Activated CD8-positive, alpha-beta memory T cell treated with anti-CD3 and anti-CD28 coated beads, Interleukin-2, amount 50 U/mL, for 1 hour (primary cell): ENCODE data around the gene EEF1AKMT1.
"Not testable (repeated sequence)": the region's sequence is repeated elsewhere in the genome, so short reads cannot be mapped to it uniquely, and the experiment has no call there.

Experiments
- DNase-seq: peaks from one replicate; pipeline ENCODE4 v3.0.0-alpha.2; 2020; ENCODE audit errors: extremely low read depth

EEF1AKMT1 gene

DNA sequence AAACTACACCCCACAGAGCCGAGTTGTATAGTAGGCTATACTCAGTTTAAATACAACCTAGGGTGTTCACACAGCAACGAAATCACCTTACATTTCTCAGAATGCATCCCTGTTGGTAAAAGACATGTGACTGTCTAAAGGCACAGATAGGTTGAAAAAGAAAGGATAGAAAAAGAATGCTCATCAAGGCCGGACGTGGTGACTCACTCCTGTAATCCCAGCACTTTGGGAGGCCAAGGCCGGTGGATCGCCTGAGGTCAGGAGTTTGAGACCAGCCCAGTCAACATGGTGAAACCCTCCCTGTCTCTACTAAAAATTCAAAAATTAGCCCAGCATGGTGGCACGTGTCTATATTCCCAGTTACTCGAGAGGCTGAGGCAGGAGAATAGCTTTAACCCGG is 74.0 kb downstream of the EEF1AKMT1 start:
- no peak for DNase-seq

DNA sequence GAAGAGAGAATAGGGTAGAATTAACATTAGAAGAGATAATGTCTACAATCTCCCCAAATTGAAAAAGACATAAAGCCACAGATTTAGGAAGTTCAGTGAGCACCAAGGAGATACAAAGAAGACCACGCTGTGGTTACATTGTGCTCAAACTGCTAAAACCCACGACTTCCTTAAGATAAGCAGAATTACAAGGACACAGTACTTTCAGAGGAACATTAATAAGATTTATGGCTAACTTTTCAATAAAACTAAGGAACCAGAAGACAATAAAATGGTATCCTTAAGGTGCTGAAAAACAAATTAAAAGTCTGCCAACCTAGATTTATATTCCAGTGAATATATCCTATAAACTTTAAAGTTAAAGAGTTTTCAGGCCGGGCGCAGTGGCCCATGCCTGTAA is 77.7 kb downstream of the EEF1AKMT1 start:
- DNase-seq = no peak

DNA sequence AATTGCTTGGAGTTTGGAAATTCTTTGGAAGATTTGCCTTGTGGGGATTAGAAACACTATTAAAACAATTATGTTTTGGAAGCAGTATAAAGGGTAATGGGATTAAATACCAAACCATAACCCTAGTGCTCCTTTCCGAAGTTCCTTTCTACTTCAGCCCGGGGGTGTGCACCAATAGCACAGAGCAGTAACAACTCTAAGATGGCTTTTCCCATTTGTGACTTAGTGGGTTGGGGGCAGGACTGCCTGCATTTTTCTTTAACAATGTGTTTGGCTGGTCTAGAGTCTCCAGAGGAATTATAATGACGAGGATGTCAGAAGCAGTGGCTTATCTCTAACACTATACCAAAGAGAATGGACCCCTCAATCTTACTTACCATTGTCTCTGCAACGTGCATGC is 82.1 kb downstream of the EEF1AKMT1 start:
- DNase-seq = no peak

DNA sequence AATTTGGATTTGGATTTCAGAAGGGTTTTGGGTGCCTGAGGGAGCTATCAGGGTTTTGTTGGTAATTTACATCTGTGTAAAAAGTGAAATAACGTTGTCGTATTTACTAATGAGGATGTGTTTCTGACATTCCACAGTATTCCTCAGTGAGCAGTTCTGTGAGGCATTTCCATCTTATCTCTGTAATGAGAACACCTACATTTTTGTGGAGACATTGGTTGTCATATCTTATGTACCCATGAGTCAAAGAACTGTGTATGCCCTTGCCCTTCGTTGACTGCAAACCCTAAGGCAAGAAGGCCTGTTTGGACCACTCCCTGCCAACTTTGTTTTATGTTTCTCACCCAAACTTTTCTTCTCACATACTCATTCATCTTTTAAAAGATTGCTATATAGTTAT is 84.5 kb downstream of the EEF1AKMT1 start:
- DNase-seq = no peak

DNA sequence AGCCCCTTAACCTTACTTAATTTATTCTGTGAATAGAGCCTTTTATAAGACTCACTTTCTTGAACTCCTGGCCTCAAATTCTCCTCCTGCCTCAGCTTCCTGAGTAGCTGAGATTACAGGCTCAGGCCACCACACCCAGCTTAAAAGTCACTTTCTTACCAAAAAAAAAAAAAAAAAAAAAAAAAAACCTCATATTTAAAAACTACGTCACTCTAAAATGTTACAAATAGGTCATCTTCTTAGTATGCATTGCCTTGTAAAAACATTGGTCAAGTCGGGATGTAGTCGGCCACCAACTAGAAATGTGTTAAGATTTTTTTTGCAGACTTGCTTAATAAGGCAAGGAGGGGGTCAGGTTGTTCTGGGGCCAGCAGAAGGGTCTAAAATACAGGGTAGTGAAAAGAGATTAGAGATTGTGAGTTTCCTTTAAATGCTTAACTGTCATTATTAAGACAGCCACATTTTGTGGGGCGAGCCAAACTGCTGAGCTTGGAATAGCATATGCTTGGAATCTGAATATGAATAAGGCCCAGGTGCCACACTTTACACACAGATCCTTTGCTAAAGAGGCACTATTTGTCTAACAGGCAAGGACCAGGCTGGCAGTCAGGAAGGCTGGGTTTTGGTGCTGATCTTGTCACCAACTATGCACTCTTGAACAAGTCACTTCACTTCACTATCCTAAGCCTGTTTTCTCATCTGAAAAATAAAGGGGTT is 86.7 kb downstream of the EEF1AKMT1 start:
- no peak for DNase-seq

DNA sequence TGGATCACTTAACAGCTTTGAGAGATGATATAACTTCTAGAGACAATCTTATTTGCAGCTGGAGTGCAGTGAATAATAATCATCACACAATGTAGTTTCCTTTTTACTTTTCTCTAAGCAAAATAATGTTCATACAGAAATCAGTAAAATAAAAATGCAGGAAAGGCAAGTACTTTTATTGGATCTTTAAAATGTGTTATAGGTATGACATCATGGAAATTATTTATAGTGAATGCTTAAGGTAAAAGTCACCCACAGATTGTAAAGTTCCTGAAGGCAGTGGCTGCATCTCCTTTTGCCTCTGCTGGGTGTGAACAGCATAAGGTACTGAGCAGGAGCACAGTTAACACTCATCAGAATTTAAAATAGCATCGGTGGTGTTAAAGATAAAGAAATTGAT is 87.6 kb downstream of the EEF1AKMT1 start:
- no peak for DNase-seq

DNA sequence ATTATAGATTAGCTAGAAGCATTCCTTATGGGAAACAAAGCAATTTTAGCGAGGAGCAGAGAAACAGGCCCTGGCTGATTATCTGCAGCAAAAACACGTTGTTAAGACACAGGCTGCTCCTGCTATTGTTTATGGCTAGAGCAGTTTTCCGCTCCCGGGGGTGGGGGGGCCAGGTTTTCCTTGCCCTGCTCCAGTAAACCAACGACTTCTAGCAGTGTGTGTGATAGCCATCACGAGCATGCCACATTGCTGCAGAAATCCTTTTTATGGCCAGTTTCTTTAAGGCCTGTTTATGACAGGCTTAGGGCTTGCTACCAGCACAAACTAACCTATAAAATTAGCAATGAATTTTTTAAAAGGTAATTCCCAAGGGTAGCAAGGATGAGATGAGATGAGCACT is 88.7 kb downstream of the EEF1AKMT1 start:
- no peak for DNase-seq

DNA sequence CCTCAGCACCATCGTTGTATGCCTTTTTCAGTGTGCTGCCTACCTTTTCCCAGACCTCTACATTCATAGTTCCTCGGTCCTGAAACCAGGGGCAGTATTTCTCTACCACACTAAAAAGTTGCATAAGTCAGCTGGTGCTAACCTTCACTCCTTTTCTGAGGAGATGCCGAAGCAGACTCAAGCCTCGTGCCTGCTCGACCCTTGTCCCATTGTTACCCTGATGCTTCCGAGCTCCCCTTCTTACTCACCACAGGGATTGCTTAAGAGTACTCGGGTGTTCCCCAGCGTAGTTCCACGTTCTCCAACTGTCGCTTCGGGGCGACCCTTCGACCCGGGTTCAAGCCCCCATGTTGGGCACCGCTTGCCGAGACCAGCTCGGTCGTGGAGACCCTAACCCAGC is 89.2 kb downstream of the EEF1AKMT1 start:
- DNase-seq = no peak

DNA sequence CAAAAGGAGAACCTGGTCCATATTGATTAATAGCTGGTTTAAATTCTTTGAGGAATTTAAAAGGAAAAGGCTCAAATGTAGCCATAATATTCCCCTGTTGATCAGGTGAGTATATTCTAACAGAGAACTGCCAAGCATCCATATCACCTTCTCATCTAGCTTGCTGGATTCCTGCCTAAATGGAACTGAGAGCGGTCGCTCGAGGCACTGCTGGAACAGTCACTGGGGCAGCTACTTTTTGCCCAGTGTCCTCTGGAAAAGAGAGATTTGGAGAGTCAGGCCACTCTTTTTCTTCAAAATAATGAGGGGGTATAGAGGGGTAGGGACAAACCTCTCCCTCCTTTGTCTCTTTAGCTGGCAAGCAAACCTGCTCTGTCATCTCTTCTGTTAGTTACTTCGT is 89.7 kb downstream of the EEF1AKMT1 start:
- no peak for DNase-seq

DNA sequence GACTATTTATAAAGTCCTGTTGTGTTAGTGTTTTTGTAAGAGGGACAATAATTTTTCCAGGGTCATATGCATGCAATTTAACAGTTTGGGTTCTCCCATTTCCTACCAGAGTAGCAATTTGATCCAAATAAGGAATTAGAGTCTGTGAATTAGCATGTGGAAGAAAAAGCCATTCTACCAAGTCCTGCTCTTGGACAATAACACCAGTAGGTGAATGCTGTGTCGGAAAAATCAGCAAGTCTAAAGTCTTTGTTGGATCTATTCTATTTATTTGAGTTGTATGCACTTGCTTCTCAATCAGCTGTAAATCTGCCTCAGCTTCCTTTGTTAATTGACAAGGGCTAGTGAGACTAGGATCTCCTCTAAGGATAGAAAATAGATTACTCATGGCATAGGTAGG is 91.7 kb downstream of the EEF1AKMT1 start:
- no peak for DNase-seq

DNA sequence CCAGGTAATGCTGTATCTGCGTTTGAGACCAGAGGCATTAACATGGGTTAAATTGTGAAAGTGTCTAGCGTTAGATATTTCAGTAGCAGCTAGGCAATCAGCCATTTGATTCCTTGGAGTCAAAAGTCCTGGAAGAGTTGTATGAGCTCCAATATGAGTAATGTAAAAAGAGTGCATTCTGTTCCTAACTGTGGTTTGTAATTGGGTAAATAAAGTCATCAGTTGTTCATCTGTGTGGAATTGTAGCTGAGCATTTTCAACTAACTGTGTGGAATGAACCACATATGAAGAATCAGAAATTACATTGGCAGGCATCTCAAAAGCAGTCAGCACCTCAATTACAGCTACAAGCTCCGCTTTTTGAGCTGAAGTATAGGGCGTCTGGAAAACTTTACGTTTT is 92.3 kb downstream of the EEF1AKMT1 start:
- not testable (repeated sequence) for DNase-seq

DNA sequence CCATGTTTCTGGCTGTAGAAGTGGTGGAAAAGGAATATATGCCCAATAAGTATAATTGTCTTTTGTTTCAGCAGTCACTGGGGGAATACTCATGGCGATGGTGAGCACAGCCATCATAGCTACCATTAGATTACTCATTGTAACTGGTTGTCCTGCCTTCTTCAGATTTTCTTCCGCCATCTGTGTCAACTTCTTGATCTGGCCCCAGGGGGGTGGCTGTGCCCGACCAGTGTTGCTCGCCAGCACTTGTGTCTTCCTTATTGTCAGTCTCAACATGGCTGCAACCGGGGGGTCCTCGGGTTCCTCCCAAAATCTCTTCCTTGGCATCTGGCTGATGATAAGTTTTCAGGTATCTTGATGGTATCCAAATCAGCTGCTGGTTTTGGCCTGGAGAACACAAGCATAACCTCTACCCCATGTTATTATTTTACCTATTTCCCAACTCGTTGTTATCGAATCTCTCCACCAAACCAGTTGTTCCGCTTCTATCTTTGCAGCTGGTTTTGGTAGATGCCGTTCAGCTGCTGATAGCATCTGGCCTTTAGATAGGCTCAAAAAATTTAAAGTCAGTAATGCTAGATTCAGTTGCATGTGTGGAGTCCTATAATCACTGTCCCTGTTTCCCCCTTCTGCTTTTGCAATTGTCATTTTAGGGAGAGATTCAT is 93.2 kb downstream of the EEF1AKMT1 start:
- no peak for DNase-seq

DNA sequence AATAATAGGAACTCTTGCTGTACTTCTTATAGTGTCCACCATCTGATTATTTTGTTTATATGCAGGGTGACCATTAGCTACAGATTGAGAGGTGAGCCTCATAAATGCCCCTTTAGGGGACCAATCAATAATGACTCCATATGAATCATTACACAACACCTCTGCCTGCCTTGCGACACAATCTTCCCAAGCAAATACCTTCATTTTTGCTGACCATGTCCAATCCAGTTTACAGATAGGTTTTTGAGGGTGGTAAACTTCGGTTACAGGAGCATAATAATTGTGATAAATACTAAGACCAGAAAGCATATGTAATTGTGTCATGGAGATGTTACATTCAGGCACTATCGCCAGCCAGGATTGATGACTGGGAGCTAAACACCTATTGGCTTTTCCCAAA is 93.9 kb downstream of the EEF1AKMT1 start:
- DNase-seq = no peak
